SK-N-SH treated with all-trans-retinoic acid at 6 μM for 48 hours (cell line): ENCODE measurements around the gene NCAM1.

Source experiments
- ATAC-seq: fragments of 200-7000 bp; cut with Tn5 transposase; 3 replicates; pipeline ENCODE4 v1.9.1; 2020; ENCODE audit warnings: mild to moderate bottlenecking, moderate library complexity
- ARNTL ChIP-seq: fragments of 450-650 bp; formaldehyde crosslinking; IDR thresholded peaks from 2 replicates; pipeline ENCODE4 v1.5.0; 2020; ENCODE audit warnings: low read depth, mild to moderate bottlenecking, moderate library complexity, borderline replicate concordance
- BACH2 ChIP-seq: fragments of 250-450 bp; sonication (Bioruptor Pico); IDR thresholded peaks from 2 replicates; pipeline ENCODE4 v1.9.0; 2021; ENCODE audit warnings: mild to moderate bottlenecking, borderline replicate concordance
- CREB5 ChIP-seq: fragments of 250-450 bp; sonication (Bioruptor Pico); IDR thresholded peaks from 2 replicates; pipeline ENCODE4 v1.5.1; 2020; ENCODE audit warnings: low read depth, mild to moderate bottlenecking, moderate library complexity
- CSDC2 ChIP-seq: fragments of 250-450 bp; sonication (Bioruptor Pico); IDR thresholded peaks from 2 replicates; pipeline ENCODE4 v1.5.0; 2020; ENCODE audit warnings: mild to moderate bottlenecking, moderate library complexity
- CSRNP3 ChIP-seq: fragments of 250-450 bp; sonication (Bioruptor Pico); IDR thresholded peaks from 2 replicates; pipeline ENCODE4 v1.5.1; 2021; ENCODE audit warnings: mild to moderate bottlenecking, moderate library complexity
- GLIS3 ChIP-seq: fragments of 250-450 bp; sonication (Bioruptor Pico); IDR thresholded peaks from 2 replicates; pipeline ENCODE4 v1.5.0; 2020; ENCODE audit warnings: mild to moderate bottlenecking, moderate library complexity
- ISL1 ChIP-seq: fragments of 250-450 bp; sonication (Bioruptor Pico); IDR thresholded peaks from 2 replicates; pipeline ENCODE4 v2.1.2; 2022; ENCODE audit warnings: mild to moderate bottlenecking, moderate library complexity
- OSR1 ChIP-seq: fragments of 250-450 bp; sonication (Bioruptor Pico); IDR thresholded peaks from 2 replicates; pipeline ENCODE4 v1.8.0; 2022; ENCODE audit warnings: moderate library complexity, mild to moderate bottlenecking, inconsistent platforms
- PATZ1 ChIP-seq: fragments of 250-450 bp; sonication (Bioruptor Pico); IDR thresholded peaks from 2 replicates; pipeline ENCODE4 v1.8.0; 2020; ENCODE audit warnings: mild to moderate bottlenecking, moderate library complexity, borderline replicate concordance
- POU6F1 ChIP-seq: fragments of 250-450 bp; sonication (Bioruptor Pico); IDR thresholded peaks from 2 replicates; pipeline ENCODE4 v1.8.0; 2021; ENCODE audit warnings: low read depth, mild to moderate bottlenecking, moderate library complexity, borderline replicate concordance
- PPARA ChIP-seq: fragments of 250-450 bp; sonication (Bioruptor Pico); IDR thresholded peaks from 2 replicates; pipeline ENCODE4 v1.5.0; 2020; ENCODE audit warnings: mild to moderate bottlenecking, borderline replicate concordance
- RARB ChIP-seq: fragments of 250-450 bp; sonication (Bioruptor Pico); IDR thresholded peaks from 2 replicates; pipeline ENCODE4 v1.8.0; 2021; ENCODE audit warnings: mild to moderate bottlenecking, moderate library complexity
- SNAI2 ChIP-seq: fragments of 250-450 bp; sonication (Bioruptor Pico); IDR thresholded peaks from 2 replicates; pipeline ENCODE4 v1.5.0; 2020; ENCODE audit warnings: mild to moderate bottlenecking, moderate library complexity
- TCF4 ChIP-seq: fragments of 250-450 bp; sonication (Bioruptor Pico); IDR thresholded peaks from 2 replicates; pipeline ENCODE4 v1.8.0; 2021; ENCODE audit warnings: mild to moderate bottlenecking, moderate library complexity, borderline replicate concordance
- TOX ChIP-seq: fragments of 250-450 bp; sonication (Bioruptor Pico); IDR thresholded peaks from 2 replicates; pipeline ENCODE4 v1.8.0; 2021; ENCODE audit warnings: mild to moderate bottlenecking, moderate library complexity, borderline replicate concordance
- TSHZ2 ChIP-seq: fragments of 250-450 bp; sonication (Bioruptor Pico); IDR thresholded peaks from 2 replicates; pipeline ENCODE4 v1.5.0; 2020; ENCODE audit warnings: mild to moderate bottlenecking, moderate library complexity
- ZC3H10 ChIP-seq: fragments of 250-450 bp; sonication (Bioruptor Pico); IDR thresholded peaks from 2 replicates; pipeline ENCODE4 v1.5.1; 2021; ENCODE audit warnings: mild to moderate bottlenecking, moderate library complexity
- ZFP3 ChIP-seq: fragments of 250-450 bp; sonication (Bioruptor Pico); IDR thresholded peaks from 2 replicates; pipeline ENCODE4 v1.5.0; 2020; ENCODE audit warnings: mild to moderate bottlenecking, moderate library complexity
- ZFP30 ChIP-seq: fragments of 450-650 bp; formaldehyde crosslinking; IDR thresholded peaks from 2 replicates; pipeline ENCODE4 v1.5.0; 2022; ENCODE audit warnings: mild to moderate bottlenecking, moderate library complexity
- ZNF565 ChIP-seq: fragments of 450-650 bp; formaldehyde crosslinking; conservative IDR thresholded peaks from 2 replicates; pipeline ENCODE4 v1.5.0; 2020; ENCODE audit warnings: low read depth, mild to moderate bottlenecking, moderate library complexity
- ZNF8 ChIP-seq: fragments of 450-650 bp; formaldehyde crosslinking; IDR thresholded peaks from 2 replicates; pipeline ENCODE4 v1.5.0; 2020; ENCODE audit warnings: mild to moderate bottlenecking, moderate library complexity

The NCAM1 gene

GRCh38 chr11:113174882-113175281, 213.7 kb downstream of the NCAM1 start:
- no peak for ATAC-seq
- TF ChIP-seq TOX (CRISPR knock-in tag) (no peak), CREB5 (CRISPR knock-in tag) (no peak), GLIS3 (CRISPR knock-in tag) (no peak)

- TF ChIP-seq ISL1 (CRISPR knock-in tag), result no peak
- TF ChIP-seq ZFP30, result no peak
- peak; percentile 79 for ATAC-seq
Measured at GRCh38 chr11:113176599-113177360, 215.6 kb downstream of the NCAM1 start.

- TF ChIP-seq CSDC2 (no peak), PATZ1 (CRISPR knock-in tag) (no peak), CREB5 (CRISPR knock-in tag) (no peak), TCF4 (CRISPR knock-in tag) (no peak), PPARA (CRISPR knock-in tag) (no peak), ZFP30 (no peak), RARB (CRISPR knock-in tag) (no peak), ZC3H10 (CRISPR knock-in tag) (no peak), SNAI2 (no peak), TOX (CRISPR knock-in tag) (no peak), ZNF8 (CRISPR knock-in tag) (no peak), OSR1 (CRISPR knock-in tag) (no peak), ZNF565 (CRISPR knock-in tag) (no peak), ARNTL (CRISPR knock-in tag) (no peak)
- ATAC-seq, result no peak
Measured at GRCh38 chr11:113177671-113178070, 216.5 kb downstream of the NCAM1 start.

- ATAC-seq, result no peak
- TF ChIP-seq SNAI2, result no peak
- TF ChIP-seq CSRNP3 (CRISPR knock-in tag), result no peak
- no peak for TF ChIP-seq GLIS3 (CRISPR knock-in tag)
- TF ChIP-seq TOX (CRISPR knock-in tag), result no peak
- no peak for TF ChIP-seq ZNF565 (CRISPR knock-in tag)
- TF ChIP-seq OSR1 (CRISPR knock-in tag), result no peak
- no peak for TF ChIP-seq TSHZ2 (CRISPR knock-in tag)
- TF ChIP-seq ZNF8 (CRISPR knock-in tag), result no peak
- TF ChIP-seq ZFP3 (CRISPR knock-in tag), result no peak
- TF ChIP-seq BACH2, result no peak
- no peak for TF ChIP-seq ISL1 (CRISPR knock-in tag)
- no peak for TF ChIP-seq CSDC2
- TF ChIP-seq RARB (CRISPR knock-in tag), result no peak
- TF ChIP-seq ZC3H10 (CRISPR knock-in tag), result no peak
- TF ChIP-seq ZFP30, result no peak
- no peak for TF ChIP-seq POU6F1
- TF ChIP-seq CREB5 (CRISPR knock-in tag), result no peak
Measured at GRCh38 chr11:113178381-113179070, 217.3 kb downstream of the NCAM1 start.
